Right lobe of liver (tissue), 6 donors: ENCODE measurements around the gene MRPS18A. TPM values are rescaled to one million over a fixed set of nuclear protein-coding genes. Genes with fewer than 3 reads are reported as not detected.

Experiments
- ATAC-seq, 4 donors: fragments of 200-7000 bp; cut with Tn5 transposase; one replicate each; pipeline ENCODE4 v1.9.1; 2020; ENCODE audit warnings: mild to moderate bottlenecking in 4 of 4, moderate library complexity in 4 of 4
- DNase-seq, 3 donors: peaks; one replicate each; pipeline ENCODE4 v3.0.0-alpha.2; 2020
- H3K27ac ChIP-seq, 3 donors: fragments of 200-600 bp; one replicate each; pipeline ENCODE4 v1.8.0; 2022
- H3K27me3 ChIP-seq, 2 donors: fragments of 200-600 bp; one replicate each; pipeline ENCODE4 v1.8.0; 2022
- H3K36me3 ChIP-seq, 4 donors: fragments of 200-600 bp; sonication (generic) in 1 of 4; one replicate each; pipeline versions ENCODE4 v1.5.1 to v1.8.0; 2017 to 2022; ENCODE audit warnings: control low read depth in 1 of 4
- H3K4me1 ChIP-seq, 4 donors: fragments of 200-600 bp; sonication (generic) in 1 of 4; one replicate each; pipeline versions ENCODE4 v1.5.1 to v1.8.0; 2017 to 2022; ENCODE audit warnings: control low read depth in 1 of 4
- H3K4me3 ChIP-seq, 3 donors: fragments of 200-600 bp; one replicate each; pipeline ENCODE4 v1.8.0; 2022
- H3K9me3 ChIP-seq, 4 donors: fragments of 200-600 bp; sonication (generic) in 1 of 4; one replicate each; pipeline versions ENCODE4 v1.5.1 to v1.8.0; 2017 to 2022; ENCODE audit warnings: control low read depth in 1 of 4
- CTCF ChIP-seq, 4 donors: fragments of 200-600 bp in 3 of 4; fragments of 450-650 bp in 1 of 4; IDR thresholded peaks; one replicate each; pipeline versions ENCODE4 v1.5.1 to v1.8.0; 2016 to 2022; ENCODE audit warnings: antibody characterized with exemption in 4 of 4, mild to moderate bottlenecking in 2 of 4
- POLR2A ChIP-seq: fragments of 450-650 bp; IDR thresholded peaks from one replicate; pipeline ENCODE4 v1.6.1; 2017; ENCODE audit warnings: antibody characterized with exemption, mild to moderate bottlenecking
- WGBS: methylation state at CpG from one replicate; pipeline ENCODE4 v1.1.6; 2018; ENCODE audit warnings: low coverage, low lambda C conversion rate; ENCODE audit not compliant: insufficient coverage; ENCODE audit errors: missing lambda C conversion rate; 5-methylcytosine and 5-hydroxymethylcytosine counted together
- intact Hi-C, 2 donors: fragments of 100-400 bp; cut with DNase I; formaldehyde crosslinking; loops; one replicate each; pipeline versions ENCODE4 v1.11.2 to v1.14.1; 2022
- total RNA-seq, 6 experiments: library from RNA; depleted of rRNA in 2 of 6; stranded (reverse); fragments of >200 nt in 2 of 6; fragmentation: NEBNext Ultra II Directional in 3 of 6; extraction: Animal tissue kit (Norgen Biotek cat#: 25700) in 3 of 6; gene quantifications; one replicate each; pipeline versions ENCODE4 v1.1.0 to v1.2.4, GENCODE V29; 2016 to 2023
- donor health status: DM: no; HTN: yes; CAD: no.
- donor health status: DM: no; HTN: no; CAD: no.
- donor health status: DM: no; HTN: no; CAD: no.
- donor health status: DM: no; HTN: yes; CAD: no.
- donor health status: DM: no; HTN: yes; CAD: no.

MRPS18A gene
- total RNA-seq, 6 experiments from 2014 or later, result 23.5 to 45.4 (median 25.6) TPM

- Histone ChIP-seq H3K27me3 (no peaks in the 10 kb centered on the region), H3K36me3 (peaks cover 0 to 53% (median 35%) of the 10 kb centered on the region in 4 donors), H3K9me3 (no peaks in the 10 kb centered on the region), H3K27ac (no peak overlapping the region), H3K4me1 (peaks cover 0 to 2% (median under 1%) of the 10 kb centered on the region in 4 donors), H3K4me3 (no peak overlapping the region)
- 98% methylated on average over 8 of the region's 10 CpGs for WGBS
- no peak for ATAC-seq
- intact Hi-C loops, result no loop called here
- TF ChIP-seq CTCF (IDR thresholded peaks at IDR 0.05), result no peak
- no peak for TF ChIP-seq POLR2A
- DNase-seq, result no peak
Observed at GRCh38 chr6:43621836-43622180, 65.8 kb downstream of the MRPS18A start.

Other genes with a start within 250 kb of the MRPS18A start
- gene DLK2, start 232.2 kb downstream of the MRPS18A start, total RNA-seq, result under 1 TPM in 1 of 6 experiments, not detected in 5; 0.13 TPM
- 10 to 100 TPM in 5 of 6 experiments, 1 to 10 TPM in 1; 9.2 to 16.0 (median 12.9) TPM for gene TJAP1, start 210.2 kb downstream of the MRPS18A start, total RNA-seq
- under 1 TPM in 5 of 6 experiments, not detected in 1; 0.12 to 0.43 (median 0.26) TPM for gene LRRC73, start 177.4 kb downstream of the MRPS18A start, total RNA-seq
- gene YIPF3, start 170.9 kb downstream of the MRPS18A start, total RNA-seq, result 10 to 100 TPM; 58.9 to 70.0 (median 62.7) TPM
- gene POLR1C, start 170.7 kb downstream of the MRPS18A start, total RNA-seq, result 10 to 100 TPM; 12.2 to 17.7 (median 14.1) TPM
- 10 to 100 TPM; 11.3 to 16.3 (median 12.6) TPM for gene XPO5, start 111.8 kb downstream of the MRPS18A start, total RNA-seq
- 1 to 10 TPM; 5.1 to 9.3 (median 6.8) TPM for gene POLH, start 111.6 kb downstream of the MRPS18A start, total RNA-seq
- 10 to 100 TPM; 12.5 to 39.9 (median 19.2) TPM for gene GTPBP2, start 58.5 kb downstream of the MRPS18A start, total RNA-seq
- 10 to 100 TPM; 11.7 to 31.7 (median 14.6) TPM for gene MAD2L1BP, start 52.0 kb downstream of the MRPS18A start, total RNA-seq
- gene RSPH9, start 42.8 kb downstream of the MRPS18A start, total RNA-seq, result not detected
- 100 to 1,000 TPM in 5 of 6 experiments, 10 to 100 TPM in 1; 91.3 to 571 (median 132) TPM for gene VEGFA, start 82.4 kb upstream of the MRPS18A start, total RNA-seq